ENCODE results near the gene MMD. TPM values are rescaled to one million over a fixed set of nuclear protein-coding genes. Genes with fewer than 3 reads are reported as not detected.

MMD gene
- total and polyA plus RNA-seq, 2 of the 13 experiments (the other 11 are each of a cell fraction or from before 2014, with no cell fraction given), result 121 to 225 TPM

- TF ChIP-seq, protein P1, sequence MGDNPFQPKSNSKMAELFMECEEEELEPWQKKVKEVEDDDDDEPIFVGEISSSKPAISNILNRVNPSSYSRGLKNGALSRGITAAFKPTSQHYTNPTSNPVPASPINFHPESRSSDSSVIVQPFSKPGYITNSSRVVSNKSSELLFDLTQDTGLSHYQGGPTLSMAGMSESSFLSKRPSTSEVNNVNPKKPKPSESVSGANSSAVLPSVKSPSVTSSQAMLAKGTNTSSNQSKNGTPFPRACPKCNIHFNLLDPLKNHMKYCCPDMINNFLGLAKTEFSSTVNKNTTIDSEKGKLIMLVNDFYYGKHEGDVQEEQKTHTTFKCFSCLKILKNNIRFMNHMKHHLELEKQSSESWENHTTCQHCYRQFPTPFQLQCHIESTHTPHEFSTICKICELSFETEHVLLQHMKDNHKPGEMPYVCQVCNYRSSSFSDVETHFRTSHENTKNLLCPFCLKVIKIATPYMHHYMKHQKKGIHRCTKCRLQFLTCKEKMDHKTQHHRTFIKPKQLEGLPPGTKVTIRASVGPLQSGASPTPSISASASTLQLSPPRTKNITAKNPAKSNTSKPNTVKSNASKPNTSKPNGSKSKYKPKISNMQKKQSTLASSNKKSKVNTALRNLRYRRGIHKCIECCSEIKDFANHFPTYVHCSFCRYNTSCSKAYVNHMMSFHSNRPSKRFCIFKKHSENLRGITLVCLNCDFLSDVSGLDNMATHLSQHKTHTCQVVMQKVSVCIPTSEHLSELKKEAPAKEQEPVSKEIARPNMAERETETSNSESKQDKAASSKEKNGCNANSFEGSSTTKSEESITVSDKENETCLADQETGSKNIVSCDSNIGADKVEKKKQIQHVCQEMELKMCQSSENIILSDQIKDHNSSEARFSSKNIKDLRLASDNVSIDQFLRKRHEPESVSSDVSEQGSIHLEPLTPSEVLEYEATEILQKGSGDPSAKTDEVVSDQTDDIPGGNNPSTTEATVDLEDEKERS (CRISPR knock-in tag; IDR thresholded peaks at IDR 0.05), result no peak
These were observed 76.5 kb downstream of the MMD start (continued) for GRCh38 chr17:55345132-55345531.

GRCh38 chr17:55344514-55344997 lies 77.1 kb downstream of the MMD start:
- Histone ChIP-seq H3K27me3 (ENCODE audit: control insufficient read depth in 1 of 2, insufficient read depth in 2 of 2, low read length in 2 of 2) (peaks cover 0 to 6% of the 10 kb centered on the region in 2 experiments; a peak in 1 of 5 replicates), H2AFZ (ENCODE audit: low read length) (no peak overlapping the region), H4K20me1 (ENCODE audit: insufficient read depth, low read length) (no peaks in the 10 kb centered on the region), H3K9me3 (ENCODE audit: low read length) (peaks cover 7% of the 10 kb centered on the region), H3K36me3 (replicated peaks in 1 of 2; ENCODE audit: control insufficient read depth in 1 of 2, insufficient read depth in 2 of 2, low read length in 2 of 2) (no peaks in the 10 kb centered on the region), H3K4me1 (ENCODE audit: insufficient read depth, low read length) (peaks cover 33% of the 10 kb centered on the region), H3K27ac (ENCODE audit: extremely low read length, insufficient read depth, low read length) (no peak overlapping the region), H3K79me2 (ENCODE audit: insufficient read depth, low read length) (no peaks in the 10 kb centered on the region), H3K4me2 (ENCODE audit: low read depth, low read length) (no peak overlapping the region), H3K4me3 (replicated peaks in 1 of 3; ENCODE audit: insufficient read depth in 1 of 3, low read depth in 2 of 3, low read length in 3 of 3) (no peak overlapping the region), H3K9ac (ENCODE audit: insufficient read depth, low read depth, low read length) (no peak overlapping the region)
- in situ Hi-C loops (cut with HindIII; ENCODE audit: extremely low pct_ligation_motif_present, low pct_unique_long_range_greater_than_20kb) (no loop called here), intact Hi-C loops (cut with micrococcal nuclease; ENCODE audit: unreplicated experiment) (no loop called here)
- no TSS peak for BruUV-seq (replicated peaks)
- DNase-seq (ENCODE audit: low spot score) (no peak), ATAC-seq (no peak), FAIRE-seq (no peak)
- WGBS (ENCODE audit: low lambda C conversion rate), result 73% methylated on average over 3 of the region's 3 CpGs
- TF ChIP-seq HNRNPLL (IDR thresholded peaks at IDR 0.05; ENCODE audit: low read depth, low read length, poor library complexity, severe bottlenecking) (no peak), BCL6 (CRISPR knock-in tag; IDR thresholded peaks at IDR 0.05) (peak; percentile 55)
- CTCF ChIA-PET (ENCODE audit: low intra/inter-chr PET ratio, low total read pairs), result no interaction called here
- POLR2A ChIA-PET, result no interaction called here
